ENCODE data around the gene MCM5. TPM values are rescaled to one million over a fixed set of nuclear protein-coding genes. Genes with fewer than 3 reads are reported as not detected.

The MCM5 gene
- total and polyA plus RNA-seq, 2 of the 13 experiments (the other 11 are each of a cell fraction or from before 2014, with no cell fraction given) = 40.2 to 93.5 TPM

DNA sequence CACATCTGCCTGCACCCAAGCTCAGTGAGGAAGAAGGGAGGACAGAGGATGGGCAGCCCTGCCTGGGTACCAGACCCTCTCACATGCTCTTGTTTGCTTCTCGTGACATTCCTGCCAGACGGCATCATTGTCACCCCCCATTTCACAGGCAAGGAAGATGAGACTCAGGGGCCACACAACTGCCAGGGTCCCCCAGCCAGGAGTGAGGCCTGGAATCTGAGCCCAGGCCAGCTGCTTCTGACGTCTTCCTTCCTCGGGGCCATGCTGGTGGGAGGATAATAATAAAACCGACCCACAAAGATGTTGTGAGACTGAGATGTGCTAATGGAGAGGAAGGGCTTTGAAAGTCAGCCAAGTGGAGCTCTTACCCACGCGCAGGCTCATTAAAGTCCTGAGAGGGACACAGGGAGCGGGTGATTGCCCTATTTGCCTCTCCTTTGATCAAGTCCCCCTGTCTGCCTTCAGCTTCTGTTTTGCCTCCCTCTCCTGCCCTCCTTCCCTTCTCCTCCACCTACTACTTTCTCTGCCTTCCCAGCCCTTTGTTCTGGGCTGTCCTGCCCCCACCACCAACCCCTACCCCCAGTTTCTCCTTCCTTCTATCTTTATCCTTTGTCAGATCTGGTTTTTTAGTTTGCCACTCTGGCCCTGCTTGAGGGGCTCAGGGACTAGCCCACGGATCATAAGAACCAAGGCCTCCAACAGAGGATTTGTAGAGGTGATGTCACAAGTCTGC lies 62.7 kb downstream of the MCM5 start:
- Histone ChIP-seq H3K27ac (ENCODE audit: extremely low read length, insufficient read depth, low read length) (no peak overlapping the region), H3K4me1 (ENCODE audit: insufficient read depth, low read length) (peaks cover 7% of the 10 kb centered on the region; the same call in 1 of the 2 replicates), H3K36me3 (replicated peaks in 1 of 2; ENCODE audit: control insufficient read depth in 1 of 2, insufficient read depth in 2 of 2, low read length in 2 of 2) (no peaks in the 10 kb centered on the region), H3K4me2 (ENCODE audit: low read depth, low read length) (no peak overlapping the region), H3K9me3 (ENCODE audit: low read length) (no peaks in the 10 kb centered on the region), H3K9ac (ENCODE audit: insufficient read depth, low read depth, low read length) (no peak overlapping the region), H3K79me2 (ENCODE audit: insufficient read depth, low read length) (no peaks in the 10 kb centered on the region), H3K4me3 (replicated peaks in 1 of 3; ENCODE audit: insufficient read depth in 1 of 3, low read depth in 2 of 3, low read length in 3 of 3) (no peak overlapping the region), H4K20me1 (ENCODE audit: insufficient read depth, low read length) (no peaks in the 10 kb centered on the region), H2AFZ (ENCODE audit: low read length) (no peak overlapping the region), H3K27me3 (ENCODE audit: control insufficient read depth in 1 of 2, insufficient read depth in 2 of 2, low read length in 2 of 2) (peaks cover 0 to 9% of the 10 kb centered on the region in 2 experiments; a peak in 1 of 5 replicates)
- POLR2A ChIA-PET = no interaction called here
- CTCF ChIA-PET (ENCODE audit: low intra/inter-chr PET ratio, low total read pairs) = no interaction called here
- TF ChIP-seq NFKB2 (CRISPR knock-in tag; IDR thresholded peaks at IDR 0.05; ENCODE audit: borderline replicate concordance) (no peak), FOXP1 (IDR thresholded peaks at IDR 0.05) (no peak), FOXP1 (CRISPR knock-in tag; IDR thresholded peaks at IDR 0.05) (no peak), TBX2 (CRISPR knock-in tag; IDR thresholded peaks at IDR 0.05; ENCODE audit: borderline replicate concordance) (no peak), FOSL1 (CRISPR knock-in tag; IDR thresholded peaks at IDR 0.05; ENCODE audit: borderline replicate concordance) (no peak), BRD4 (CRISPR knock-in tag; IDR thresholded peaks at IDR 0.05) (no peak), DMAP1 (CRISPR knock-in tag; IDR thresholded peaks at IDR 0.05) (no peak)
- TF ChIP-seq, protein P1, sequence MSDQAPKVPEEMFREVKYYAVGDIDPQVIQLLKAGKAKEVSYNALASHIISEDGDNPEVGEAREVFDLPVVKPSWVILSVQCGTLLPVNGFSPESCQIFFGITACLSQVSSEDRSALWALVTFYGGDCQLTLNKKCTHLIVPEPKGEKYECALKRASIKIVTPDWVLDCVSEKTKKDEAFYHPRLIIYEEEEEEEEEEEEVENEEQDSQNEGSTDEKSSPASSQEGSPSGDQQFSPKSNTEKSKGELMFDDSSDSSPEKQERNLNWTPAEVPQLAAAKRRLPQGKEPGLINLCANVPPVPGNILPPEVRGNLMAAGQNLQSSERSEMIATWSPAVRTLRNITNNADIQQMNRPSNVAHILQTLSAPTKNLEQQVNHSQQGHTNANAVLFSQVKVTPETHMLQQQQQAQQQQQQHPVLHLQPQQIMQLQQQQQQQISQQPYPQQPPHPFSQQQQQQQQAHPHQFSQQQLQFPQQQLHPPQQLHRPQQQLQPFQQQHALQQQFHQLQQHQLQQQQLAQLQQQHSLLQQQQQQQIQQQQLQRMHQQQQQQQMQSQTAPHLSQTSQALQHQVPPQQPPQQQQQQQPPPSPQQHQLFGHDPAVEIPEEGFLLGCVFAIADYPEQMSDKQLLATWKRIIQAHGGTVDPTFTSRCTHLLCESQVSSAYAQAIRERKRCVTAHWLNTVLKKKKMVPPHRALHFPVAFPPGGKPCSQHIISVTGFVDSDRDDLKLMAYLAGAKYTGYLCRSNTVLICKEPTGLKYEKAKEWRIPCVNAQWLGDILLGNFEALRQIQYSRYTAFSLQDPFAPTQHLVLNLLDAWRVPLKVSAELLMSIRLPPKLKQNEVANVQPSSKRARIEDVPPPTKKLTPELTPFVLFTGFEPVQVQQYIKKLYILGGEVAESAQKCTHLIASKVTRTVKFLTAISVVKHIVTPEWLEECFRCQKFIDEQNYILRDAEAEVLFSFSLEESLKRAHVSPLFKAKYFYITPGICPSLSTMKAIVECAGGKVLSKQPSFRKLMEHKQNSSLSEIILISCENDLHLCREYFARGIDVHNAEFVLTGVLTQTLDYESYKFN (CRISPR knock-in tag; conservative IDR thresholded peaks at IDR 0.05) = no peak
- BruUV-seq (replicated peaks) = no TSS peak
- DNase-seq (ENCODE audit: low spot score) (no peak), FAIRE-seq (no peak), ATAC-seq (no peak)
- 35% methylated on average over 9 of the region's 9 CpGs for WGBS (ENCODE audit: low lambda C conversion rate)
- intact Hi-C loops (cut with micrococcal nuclease; ENCODE audit: unreplicated experiment) = no loop called here
- in situ Hi-C loops (cut with HindIII; ENCODE audit: extremely low pct_ligation_motif_present, low pct_unique_long_range_greater_than_20kb) = no loop called here

Data from HepG2 (cell line).